Ovary (tissue), 3 donors: Measurements from ENCODE around the gene KRTAP6-1.

ENCODE experiments used
- EP300 ChIP-seq: sonication (generic); formaldehyde crosslinking; IDR thresholded peaks from one replicate; pipeline ENCODE4 v1.6.1; 2017; ENCODE audit warnings: antibody characterized with exemption
- POLR2A ChIP-seq: fragments of 450-650 bp; IDR thresholded peaks from one replicate; pipeline ENCODE4 v1.6.1; 2017; ENCODE audit warnings: antibody characterized with exemption, mild to moderate bottlenecking, moderate library complexity
- TF ChIP-seq, protein P1 (sequence below), 3 donors: fragments of 450-650 bp in 2 of 3; fragments of 200-600 bp in 1 of 3; IDR thresholded peaks; one replicate each; pipeline versions ENCODE4 v1.5.1 to v1.8.0; 2016 to 2022; ENCODE audit warnings: antibody characterized with exemption in 3 of 3, mild to moderate bottlenecking in 1 of 3
- donor health status: DM: no; HTN: no; CAD: no.

GRCh38 chr21:30620522-30620921, 6.8 kb upstream of the KRTAP6-1 start, which contains the start of gene KRTAP20-4:
- TF ChIP-seq, protein P1, sequence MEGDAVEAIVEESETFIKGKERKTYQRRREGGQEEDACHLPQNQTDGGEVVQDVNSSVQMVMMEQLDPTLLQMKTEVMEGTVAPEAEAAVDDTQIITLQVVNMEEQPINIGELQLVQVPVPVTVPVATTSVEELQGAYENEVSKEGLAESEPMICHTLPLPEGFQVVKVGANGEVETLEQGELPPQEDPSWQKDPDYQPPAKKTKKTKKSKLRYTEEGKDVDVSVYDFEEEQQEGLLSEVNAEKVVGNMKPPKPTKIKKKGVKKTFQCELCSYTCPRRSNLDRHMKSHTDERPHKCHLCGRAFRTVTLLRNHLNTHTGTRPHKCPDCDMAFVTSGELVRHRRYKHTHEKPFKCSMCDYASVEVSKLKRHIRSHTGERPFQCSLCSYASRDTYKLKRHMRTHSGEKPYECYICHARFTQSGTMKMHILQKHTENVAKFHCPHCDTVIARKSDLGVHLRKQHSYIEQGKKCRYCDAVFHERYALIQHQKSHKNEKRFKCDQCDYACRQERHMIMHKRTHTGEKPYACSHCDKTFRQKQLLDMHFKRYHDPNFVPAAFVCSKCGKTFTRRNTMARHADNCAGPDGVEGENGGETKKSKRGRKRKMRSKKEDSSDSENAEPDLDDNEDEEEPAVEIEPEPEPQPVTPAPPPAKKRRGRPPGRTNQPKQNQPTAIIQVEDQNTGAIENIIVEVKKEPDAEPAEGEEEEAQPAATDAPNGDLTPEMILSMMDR (IDR thresholded peaks at IDR 0.05): no peak
- TF ChIP-seq EP300 (no peak), POLR2A (no peak)
